IPS DF 6.9 (cell line): Measurements from ENCODE around the gene CRIM1.

Experiments
- DNase-seq: peaks from one replicate; pipeline ENCODE4 v3.0.0-alpha.2; 2013; ENCODE audit warnings: low read depth, low spot score
- H3K27ac ChIP-seq: one replicate; pipeline ENCODE4 v1.5.1; 2013; ENCODE audit warnings: low read length, control low read depth
- H3K27me3 ChIP-seq: 2 replicates; pipeline ENCODE4 v1.6.1; 2013; ENCODE audit warnings: mild to moderate bottlenecking, low read length; ENCODE audit not compliant: control insufficient read depth, insufficient read depth
- H3K36me3 ChIP-seq: 2 replicates; pipeline ENCODE4 v1.6.1; 2013; ENCODE audit warnings: low read length; ENCODE audit not compliant: control insufficient read depth, insufficient read depth
- H3K4me1 ChIP-seq: 2 replicates; pipeline ENCODE4 v1.6.1; 2013; ENCODE audit warnings: low read length; ENCODE audit not compliant: control insufficient read depth, insufficient read depth
- H3K4me3 ChIP-seq: 2 replicates; pipeline ENCODE4 v1.5.1; 2013; ENCODE audit warnings: mild to moderate bottlenecking, low read length
- H3K9me3 ChIP-seq: 2 replicates; pipeline ENCODE4 v1.6.1; 2013; ENCODE audit warnings: low read length, inconsistent platforms; ENCODE audit not compliant: control insufficient read depth, insufficient read depth
- WGBS: extraction: QIAGEN DNeasy Blood & Tissue Kit; methylation state at CpG from one replicate; pipeline ENCODE4 v1.1.7; 2013; ENCODE audit warnings: mixed read lengths, missing lambda C conversion rate; ENCODE audit not compliant: insufficient read length, insufficient coverage; 5-methylcytosine and 5-hydroxymethylcytosine counted together

Gene CRIM1

DNA sequence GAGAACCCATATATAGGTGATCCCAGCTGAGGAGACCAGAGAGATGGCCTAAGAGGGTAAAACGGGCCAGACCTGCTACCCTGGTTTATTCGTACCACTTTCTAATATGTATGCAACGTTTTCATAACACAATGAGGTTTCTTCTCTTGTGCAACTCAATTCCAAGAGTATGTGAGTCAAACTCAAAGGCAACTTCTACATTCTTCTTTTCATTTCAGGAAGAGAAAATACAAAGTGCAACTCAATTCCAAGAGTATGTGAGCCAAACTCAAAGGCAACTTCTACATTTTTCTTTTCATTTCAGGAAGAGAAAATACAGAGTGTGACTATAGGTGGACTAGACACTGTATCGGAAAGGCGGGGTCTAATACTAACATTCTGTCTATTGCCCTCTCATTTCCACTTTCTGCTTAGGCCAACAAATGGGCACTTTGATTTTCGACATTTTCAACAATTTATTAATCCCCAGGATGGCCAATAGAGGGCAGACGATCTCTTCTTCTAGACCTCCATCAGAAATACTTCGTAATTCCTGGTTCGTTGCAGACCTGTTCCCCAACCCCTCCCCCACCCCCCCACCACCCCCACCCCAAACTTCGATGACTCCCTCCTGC lies 3.7 kb upstream of the CRIM1 start:
- H3K4me1 ChIP-seq = 0 out of 2 replicates have a peak, but pooled peaks cover 1% of the 10 kb centered on the region
- no peaks in the 10 kb centered on the region for H3K9me3 ChIP-seq
- no CpG with 5 or more reads among the region's 10 CpGs for WGBS
- no peaks in the 10 kb centered on the region for H3K27me3 ChIP-seq
- no peak overlapping the region for H3K4me3 ChIP-seq
- H3K27ac ChIP-seq = no peak overlapping the region
- DNase-seq = no peak
- no peaks in the 10 kb centered on the region for H3K36me3 ChIP-seq

- Histone ChIP-seq H3K9me3 (no peaks in the 10 kb centered on the region), H3K4me1 (peaks cover 1% of the 10 kb centered on the region; the same call in 1 of the 2 replicates), H3K4me3 (no peak overlapping the region), H3K27me3 (no peaks in the 10 kb centered on the region), H3K27ac (no peak overlapping the region), H3K36me3 (no peaks in the 10 kb centered on the region)
- no peak for DNase-seq
- no CpG with 5 or more reads among the region's 3 CpGs for WGBS
These were observed 2.9 kb upstream of the CRIM1 start for GRCh38 chr2:36352701-36353100.

DNA sequence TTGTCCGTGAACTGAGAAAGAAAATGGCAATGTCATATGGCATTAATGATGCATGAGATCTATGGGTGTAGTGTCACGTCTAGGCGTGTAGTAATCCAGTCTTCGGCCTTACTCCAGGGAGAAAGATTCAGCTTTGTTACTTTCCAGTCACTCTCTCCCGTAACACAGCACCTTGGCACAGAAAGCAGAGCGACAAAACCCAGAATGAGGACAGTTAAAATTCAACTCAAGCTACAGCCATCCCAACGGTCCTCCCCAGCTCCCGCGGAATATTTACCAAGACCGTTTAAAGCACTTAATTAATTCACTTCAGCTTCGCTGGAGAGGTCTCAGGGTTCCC lies 797 bp upstream of the CRIM1 start:
- no peak for DNase-seq
- Histone ChIP-seq H3K27me3 (no peaks in the 10 kb centered on the region), H3K36me3 (no peaks in the 10 kb centered on the region), H3K4me3 (peak overlapping the region; percentile 70; the same call in 1 of the 2 replicates), H3K9me3 (no peaks in the 10 kb centered on the region), H3K27ac (no peak overlapping the region), H3K4me1 (peaks cover 2% of the 10 kb centered on the region; the same call in 1 of the 2 replicates)
- no CpG with 5 or more reads among the region's 11 CpGs for WGBS

- no peaks in the 10 kb centered on the region for H3K36me3 ChIP-seq
- no peak overlapping the region for H3K27ac ChIP-seq
- H3K4me3 ChIP-seq = peak overlapping the region; percentile 63; the same call in 1 of the 2 replicates
- peaks cover 3% of the 10 kb centered on the region; the same call in 1 of the 2 replicates for H3K4me1 ChIP-seq
- no peaks in the 10 kb centered on the region for H3K9me3 ChIP-seq
- no peak for DNase-seq
- no peaks in the 10 kb centered on the region for H3K27me3 ChIP-seq
- no CpG with 5 or more reads among the region's 55 CpGs for WGBS
These were observed 316 bp downstream of the CRIM1 start for GRCh38 chr2:36355890-36356297.

GRCh38 chr2:36356298-36356989 lies 866 bp downstream of the CRIM1 start:
- no CpG with 5 or more reads among the region's 74 CpGs for WGBS

GRCh38 chr2:36356990-36357846 lies 1.6 kb downstream of the CRIM1 start:
- Histone ChIP-seq H3K27me3 (no peaks in the 10 kb centered on the region), H3K36me3 (no peaks in the 10 kb centered on the region), H3K27ac (no peak overlapping the region), H3K9me3 (no peaks in the 10 kb centered on the region), H3K4me1 (peaks cover 3% of the 10 kb centered on the region; the same call in 1 of the 2 replicates), H3K4me3 (peak overlapping the region; percentile 63)
- no peak for DNase-seq
- WGBS = no CpG with 5 or more reads among the region's 53 CpGs

More at GRCh38 chr2:36356298-36356989, 866 bp downstream of the CRIM1 start:
- Histone ChIP-seq H3K4me1 (peaks cover 3% of the 10 kb centered on the region; the same call in 1 of the 2 replicates), H3K27me3 (no peaks in the 10 kb centered on the region), H3K27ac (no peak overlapping the region), H3K9me3 (no peaks in the 10 kb centered on the region), H3K36me3 (no peaks in the 10 kb centered on the region), H3K4me3 (peak overlapping the region; percentile 63)
- DNase-seq = no peak

- Histone ChIP-seq H3K27me3 (no peaks in the 10 kb centered on the region), H3K36me3 (no peaks in the 10 kb centered on the region), H3K4me3 (peak overlapping the region; percentile 63; the same call in 1 of the 2 replicates), H3K27ac (no peak overlapping the region), H3K4me1 (peaks cover 1% of the 10 kb centered on the region; the same call in 1 of the 2 replicates), H3K9me3 (no peaks in the 10 kb centered on the region)
- WGBS = no CpG with 5 or more reads among the region's 9 CpGs
- no peak for DNase-seq
These were observed 2.5 kb downstream of the CRIM1 start for GRCh38 chr2:36357847-36358659.

DNA sequence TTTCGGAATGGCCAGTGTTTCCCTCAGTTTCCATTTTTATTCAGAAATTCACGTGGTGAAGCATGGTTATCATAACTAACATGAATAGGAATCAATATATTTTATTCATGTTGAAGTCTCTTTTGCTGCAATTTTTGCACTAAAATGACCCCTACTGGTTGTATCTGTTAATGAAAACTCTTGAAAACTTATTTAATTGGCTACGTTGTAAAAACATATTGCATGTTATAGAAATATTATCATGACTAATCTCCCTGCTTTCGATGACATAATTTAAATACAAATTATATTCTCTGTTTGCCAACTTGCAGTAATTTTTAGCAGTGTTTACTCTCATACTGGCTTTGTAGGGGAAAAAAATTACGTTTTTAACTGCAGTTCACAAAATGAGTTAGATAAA lies 3.5 kb downstream of the CRIM1 start:
- no peak overlapping the region for H3K27ac ChIP-seq
- WGBS = no CpG with 5 or more reads among the region's 5 CpGs
- no peaks in the 10 kb centered on the region for H3K36me3 ChIP-seq
- no peaks in the 10 kb centered on the region for H3K9me3 ChIP-seq
- peaks cover 5% of the 10 kb centered on the region for H3K4me1 ChIP-seq
- DNase-seq = no peak
- no peaks in the 10 kb centered on the region for H3K27me3 ChIP-seq
- no peak overlapping the region for H3K4me3 ChIP-seq

DNA sequence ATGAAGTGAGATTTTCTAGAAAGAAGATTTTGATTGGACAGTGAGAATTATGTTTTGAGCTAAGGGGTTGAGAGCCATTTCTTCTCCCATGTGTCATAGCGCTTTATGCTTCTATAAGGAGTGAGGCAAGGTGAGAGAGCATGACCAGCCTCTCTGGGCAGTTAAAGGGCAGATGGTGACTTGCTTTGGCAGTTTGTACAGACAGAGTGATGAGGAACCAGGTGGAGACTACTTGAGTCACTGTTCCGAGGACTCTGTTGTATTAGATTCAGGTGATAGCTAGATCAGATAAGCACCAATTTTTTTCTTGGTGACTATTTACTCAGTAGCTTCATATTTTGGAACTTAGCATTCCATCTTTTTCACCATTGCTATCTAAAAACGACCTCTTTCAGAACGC lies 4.5 kb downstream of the CRIM1 start:
- Histone ChIP-seq H3K9me3 (no peaks in the 10 kb centered on the region), H3K27me3 (no peaks in the 10 kb centered on the region), H3K27ac (no peak overlapping the region), H3K4me3 (no peak overlapping the region), H3K4me1 (peaks cover 5% of the 10 kb centered on the region), H3K36me3 (no peaks in the 10 kb centered on the region)
- DNase-seq = no peak
- no CpG with 5 or more reads among the region's 4 CpGs for WGBS

- no peaks in the 10 kb centered on the region for H3K36me3 ChIP-seq
- WGBS = no CpG with 5 or more reads among the region's 1 CpG
- H3K4me3 ChIP-seq = no peak overlapping the region
- peaks cover 7% of the 10 kb centered on the region for H3K4me1 ChIP-seq
- H3K27ac ChIP-seq = no peak overlapping the region
- no peak for DNase-seq
- H3K9me3 ChIP-seq = no peaks in the 10 kb centered on the region
- no peaks in the 10 kb centered on the region for H3K27me3 ChIP-seq
These were observed 5.3 kb downstream of the CRIM1 start for GRCh38 chr2:36360834-36361233.
